Stimulated activated CD4-positive, alpha-beta T cell treated with anti-CD3 and anti-CD28 coated beads, TNF-alpha, amount 100 ng/mL, for 4 hours (primary cell): ENCODE results near the gene LETM1.
"Not testable (repeated sequence)": the region's sequence is repeated elsewhere in the genome, so short reads cannot be mapped to it uniquely, and the experiment has no call there.

Experiments
- DNase-seq, 3 experiments: peaks; one replicate each; pipeline ENCODE4 v3.0.0-alpha.2; 2020; ENCODE audit warnings: low read depth in 3 of 3

The LETM1 gene

GRCh38 chr4:1851575-1852410, 4.2 kb downstream of the LETM1 start:
- DNase-seq, result no peak

- DNase-seq, result no peak
Observed at GRCh38 chr4:1851160-1851559, 4.8 kb downstream of the LETM1 start.

GRCh38 chr4:1850276-1850675, 5.7 kb downstream of the LETM1 start:
- no peak for DNase-seq

GRCh38 chr4:1846580-1846979, 9.4 kb downstream of the LETM1 start:
- no peak for DNase-seq

GRCh38 chr4:1844618-1845017, 11.3 kb downstream of the LETM1 start:
- not testable (repeated sequence) for DNase-seq

- DNase-seq, result no peak
Observed at GRCh38 chr4:1843852-1844251, 12.1 kb downstream of the LETM1 start.

- DNase-seq, result no peak
Observed at GRCh38 chr4:1842993-1843448, 12.9 kb downstream of the LETM1 start.

GRCh38 chr4:1842339-1842895, 13.5 kb downstream of the LETM1 start:
- DNase-seq, result no peak

GRCh38 chr4:1841887-1842210, 14.1 kb downstream of the LETM1 start:
- no peak for DNase-seq

- DNase-seq, result no peak
Observed at GRCh38 chr4:1841201-1841886, 14.6 kb downstream of the LETM1 start.

GRCh38 chr4:1839282-1839681, 16.7 kb downstream of the LETM1 start:
- no peak for DNase-seq

- no peak for DNase-seq
Observed at GRCh38 chr4:1837069-1837468, 18.9 kb downstream of the LETM1 start.

- DNase-seq, result no peak
Observed at GRCh38 chr4:1836650-1837049, 19.3 kb downstream of the LETM1 start.

- DNase-seq, result not testable (repeated sequence)
Observed at GRCh38 chr4:1835836-1836235, 20.1 kb downstream of the LETM1 start.

- DNase-seq, result no peak
Observed at GRCh38 chr4:1834047-1834775, 21.7 kb downstream of the LETM1 start.

GRCh38 chr4:1833307-1834046, 22.5 kb downstream of the LETM1 start:
- DNase-seq, result no peak

- DNase-seq, result no peak
Observed at GRCh38 chr4:1832690-1833089, 23.3 kb downstream of the LETM1 start.

GRCh38 chr4:1831331-1831730, 24.6 kb downstream of the LETM1 start:
- DNase-seq, result no peak

- no peak for DNase-seq
Observed at GRCh38 chr4:1830642-1831228, 25.2 kb downstream of the LETM1 start.

GRCh38 chr4:1830234-1830633, 25.7 kb downstream of the LETM1 start:
- DNase-seq, result no peak
